KBM-7 (cell line): ENCODE data around the gene NXN.
"Not testable (repeated sequence)": the region's sequence is repeated elsewhere in the genome, so short reads cannot be mapped to it uniquely, and the experiment has no call there.

Experiments
- DNase-seq: peaks from one replicate; pipeline ENCODE4 v3.0.0-alpha.2; 2015
- in situ Hi-C: fragments of 300-500 bp; cut with MboI; formaldehyde crosslinking; loops from 2 replicates; pipeline ENCODE4 v1.14.3; 2020; ENCODE audit warnings: low sequenced_read_pairs, low pct_unique_long_range_greater_than_20kb, mixed read lengths

Gene NXN

GRCh38 chr17:796609-797008 is 183.0 kb downstream of the NXN start:
- in situ Hi-C loops: no loop called here
- no peak for DNase-seq

DNA sequence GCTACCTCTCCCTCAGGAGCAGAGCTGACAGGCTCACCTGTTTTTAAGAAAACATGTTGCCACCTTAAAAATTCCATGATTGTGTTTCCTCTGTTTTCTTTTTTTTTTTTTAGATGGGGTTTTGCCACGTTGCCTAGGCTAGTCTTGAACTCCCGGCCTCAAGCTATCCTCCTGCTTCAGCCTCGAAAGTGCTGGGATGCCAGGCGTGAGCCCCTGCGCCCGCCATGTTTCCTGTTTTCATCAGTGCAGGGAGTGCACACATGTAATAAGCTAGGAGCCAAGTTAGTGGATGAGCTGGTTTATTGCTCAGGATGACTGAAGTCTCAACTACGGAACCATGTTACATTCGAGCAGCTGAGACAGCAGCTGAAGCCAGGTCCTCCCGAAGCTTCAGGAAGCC is 183.9 kb downstream of the NXN start:
- DNase-seq: no peak
- in situ Hi-C loops: no loop called here

DNA sequence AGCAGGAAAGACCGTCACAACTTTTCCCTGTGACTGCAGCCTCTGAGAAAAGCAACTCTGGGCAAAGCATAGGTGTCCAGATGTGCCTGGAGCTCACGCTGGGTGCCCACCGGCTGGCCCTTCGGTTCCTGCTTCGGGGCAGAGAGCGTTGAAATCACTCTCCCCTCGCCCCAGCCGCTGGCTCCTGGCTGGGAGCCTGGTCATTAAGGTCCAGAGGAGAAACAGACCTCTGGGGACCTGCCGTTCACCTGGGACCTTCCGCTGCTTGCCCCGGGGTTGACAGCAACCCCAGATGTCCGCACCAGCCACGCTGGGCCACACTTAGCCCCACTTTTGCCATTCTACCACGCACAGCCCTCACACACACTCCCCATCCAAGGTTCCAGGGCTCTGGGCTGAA is 184.3 kb downstream of the NXN start:
- in situ Hi-C loops: no loop called here

DNA sequence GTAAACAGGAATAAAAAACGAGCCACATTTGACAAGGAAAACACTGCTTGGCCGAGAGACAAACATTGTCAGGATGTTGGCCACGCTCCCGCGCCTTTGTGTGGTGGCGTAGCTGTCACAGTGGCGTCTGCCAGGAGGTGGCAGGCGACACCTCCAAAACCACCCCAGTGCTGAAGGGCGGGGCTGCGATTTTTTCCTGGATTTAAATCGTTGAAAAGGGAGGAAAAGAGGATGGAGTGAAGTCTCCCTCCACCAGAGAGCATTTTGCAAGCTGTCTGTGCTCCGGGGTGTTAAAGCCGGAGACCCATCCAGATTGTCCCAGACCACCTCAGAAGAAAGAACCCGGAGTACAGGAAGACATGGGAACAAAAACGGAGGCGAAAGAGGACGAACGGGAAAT is 184.7 kb downstream of the NXN start:
- peak; percentile 39 for DNase-seq
- in situ Hi-C loops: no loop called here

More for the DNA sequence above, 184.3 kb downstream of the NXN start:
- no peak for DNase-seq

GRCh38 chr17:792277-792676 is 187.3 kb downstream of the NXN start:
- in situ Hi-C loops: no loop called here
- no peak for DNase-seq

- in situ Hi-C loops: no loop called here
These were observed 187.7 kb downstream of the NXN start for GRCh38 chr17:791829-792228.

DNA sequence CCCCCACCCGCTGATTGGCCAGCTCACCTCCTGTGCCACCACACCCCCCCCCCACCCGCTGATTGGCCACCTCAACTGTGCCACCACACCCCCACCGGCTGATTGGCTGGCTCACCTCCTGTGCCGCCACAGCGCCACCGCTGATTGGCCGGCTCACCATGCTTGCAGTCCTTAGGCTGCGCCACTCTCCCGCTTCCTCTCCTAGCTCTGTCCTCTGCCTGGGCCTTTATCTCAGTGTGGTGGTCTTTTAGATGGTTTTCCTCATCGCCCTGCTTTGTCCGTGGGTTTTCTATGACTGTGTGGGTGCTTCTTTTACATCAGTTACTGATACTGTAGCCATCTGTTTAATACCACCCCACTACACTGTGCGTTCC is 188.7 kb downstream of the NXN start:
- in situ Hi-C loops, DNase-seq: not testable (repeated sequence)

More at GRCh38 chr17:791829-792228, 187.7 kb downstream of the NXN start:
- no peak for DNase-seq

GRCh38 chr17:789931-790873 is 189.4 kb downstream of the NXN start:
- DNase-seq, in situ Hi-C loops: not testable (repeated sequence)

- in situ Hi-C loops: no loop called here
These were observed 190.3 kb downstream of the NXN start for GRCh38 chr17:789160-789840.

GRCh38 chr17:788551-788950 is 191.0 kb downstream of the NXN start:
- in situ Hi-C loops: no loop called here
- DNase-seq: no peak

More at GRCh38 chr17:789160-789840, 190.3 kb downstream of the NXN start:
- DNase-seq: no peak

GRCh38 chr17:787641-788221 is 191.8 kb downstream of the NXN start:
- in situ Hi-C loops: no loop called here

DNA sequence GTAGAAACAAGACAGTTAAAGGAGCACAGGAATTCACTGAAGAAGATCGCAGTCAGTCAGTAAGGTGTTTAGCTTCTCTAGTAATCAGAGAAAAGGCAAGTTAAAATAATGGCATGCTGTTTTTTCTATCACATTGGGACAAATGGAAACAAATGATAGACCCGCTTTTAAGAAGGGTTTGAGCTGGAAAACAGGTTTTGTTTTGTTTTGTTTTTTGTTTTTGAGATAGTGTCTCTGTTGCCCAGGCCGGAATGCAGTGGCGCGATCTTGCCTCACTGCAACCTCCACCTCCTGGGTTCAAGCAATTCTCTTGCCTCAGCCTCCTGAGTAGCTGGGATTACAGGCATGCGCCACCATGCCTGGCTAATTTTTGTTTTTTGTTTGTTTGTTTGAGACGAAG is 193.7 kb downstream of the NXN start:
- DNase-seq, in situ Hi-C loops: not testable (repeated sequence)

More at GRCh38 chr17:787641-788221, 191.8 kb downstream of the NXN start:
- no peak for DNase-seq

GRCh38 chr17:784143-784542 is 195.4 kb downstream of the NXN start:
- in situ Hi-C loops: no loop called here
- DNase-seq: no peak

DNA sequence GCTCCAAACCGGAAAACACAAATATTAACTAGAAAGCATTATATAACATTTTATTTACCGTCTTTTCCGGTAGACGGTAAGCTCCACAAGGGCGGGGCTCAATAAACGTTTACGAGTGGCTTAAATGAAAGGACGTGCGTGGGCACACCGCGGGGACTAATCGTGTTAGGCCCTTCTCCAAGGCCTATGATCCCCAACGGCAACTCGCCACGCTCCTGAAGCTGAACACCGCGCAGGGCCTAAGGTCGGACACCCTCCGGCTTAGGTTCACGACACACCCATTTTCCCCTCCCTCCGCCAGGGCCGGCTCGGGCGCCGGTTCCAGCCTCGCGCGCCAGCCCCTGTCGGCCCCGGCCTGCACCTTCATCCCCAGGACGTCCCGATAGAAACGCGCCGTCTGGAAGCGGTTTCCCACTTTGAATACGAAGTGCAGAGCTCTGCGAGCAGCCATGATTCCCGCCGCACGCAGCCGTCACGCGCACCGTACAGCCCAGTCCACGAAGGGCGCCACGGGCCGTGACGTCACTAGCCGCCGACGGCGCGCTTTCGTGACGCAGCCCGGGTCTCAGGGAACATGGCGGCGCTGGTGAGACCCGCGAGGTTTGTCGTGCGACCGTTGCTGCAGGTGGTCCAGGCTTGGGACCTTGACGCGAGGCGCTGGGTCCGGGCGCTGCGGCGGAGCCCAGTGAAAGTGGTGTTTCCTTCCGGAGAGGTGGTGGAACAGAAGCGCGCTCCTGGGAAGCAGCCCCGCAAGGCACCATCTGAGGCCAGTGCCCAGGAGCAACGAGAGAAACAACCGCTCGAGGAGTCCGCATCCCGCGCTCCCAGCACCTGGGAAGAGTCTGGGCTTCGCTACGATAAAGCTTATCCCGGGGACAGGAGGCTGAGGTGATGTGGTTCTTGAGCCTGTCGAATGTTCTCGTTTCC is 197.5 kb downstream of the NXN start, which contains the start of the genes GLOD4 and MRM3:
GLOD4 (minus strand) TSS at position 476 of the 927 bp plus-strand sequence; CDS start at position 451, 25 bp downstream.
MRM3 (plus strand) TSS at position 549 of the 927 bp plus-strand sequence; CDS start at position 575, 26 bp downstream.
- in situ Hi-C loops: no loop called here
- peak; percentile 91 for DNase-seq

- no peak for DNase-seq
These were observed 201.5 kb downstream of the NXN start for GRCh38 chr17:778096-778495.

DNA sequence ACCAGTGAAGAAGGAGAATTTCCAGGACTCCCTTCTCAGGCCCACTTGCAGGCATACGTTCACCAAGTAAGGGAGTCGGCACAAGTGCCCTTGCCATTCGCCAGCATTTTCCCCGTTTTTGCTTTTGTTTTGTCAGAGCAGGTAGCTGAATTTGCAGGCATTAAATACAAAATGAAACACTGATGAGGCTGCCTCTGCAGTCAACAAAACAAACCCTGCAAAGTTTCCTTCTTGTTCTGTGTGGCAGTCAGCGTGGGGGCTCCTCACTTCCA is 205.3 kb downstream of the NXN start:
- in situ Hi-C loops: no loop called here
- no peak for DNase-seq

More at GRCh38 chr17:778096-778495, 201.5 kb downstream of the NXN start:
- in situ Hi-C loops: no loop called here

GRCh38 chr17:773467-774312 is 205.9 kb downstream of the NXN start:
- DNase-seq: no peak
- in situ Hi-C loops: no loop called here

DNA sequence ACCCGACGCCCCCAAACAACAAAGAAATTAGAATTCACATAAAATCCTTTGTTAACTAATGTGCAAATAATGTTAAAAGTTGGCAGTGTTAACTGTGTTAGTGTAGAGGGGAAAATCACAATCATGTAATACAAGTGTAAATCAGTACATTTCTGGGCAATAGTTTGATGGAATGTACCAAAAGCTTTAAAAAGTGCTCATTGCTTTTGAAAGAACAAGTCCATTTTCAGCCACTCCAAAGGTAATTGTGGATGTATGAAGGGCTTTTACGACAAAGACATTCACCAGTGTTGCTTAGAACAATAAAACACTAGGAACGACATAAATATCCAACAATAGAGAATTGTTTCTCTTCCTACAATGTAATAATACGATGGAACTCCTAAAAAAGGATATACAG is 206.6 kb downstream of the NXN start:
- no peak for DNase-seq
- in situ Hi-C loops: no loop called here
